HG03097 (cell line): Measurements from ENCODE around the gene FFAR3.
"Not testable (repeated sequence)": the region's sequence is repeated elsewhere in the genome, so short reads cannot be mapped to it uniquely, and the experiment has no call there.

Experiments used
- ATAC-seq: cut with Tn5 transposase; IDR thresholded peaks from one replicate; pipeline ENCODE4 v1.9.1; 2021; ENCODE audit not compliant: unreplicated experiment, low FRiP score

The FFAR3 gene

DNA sequence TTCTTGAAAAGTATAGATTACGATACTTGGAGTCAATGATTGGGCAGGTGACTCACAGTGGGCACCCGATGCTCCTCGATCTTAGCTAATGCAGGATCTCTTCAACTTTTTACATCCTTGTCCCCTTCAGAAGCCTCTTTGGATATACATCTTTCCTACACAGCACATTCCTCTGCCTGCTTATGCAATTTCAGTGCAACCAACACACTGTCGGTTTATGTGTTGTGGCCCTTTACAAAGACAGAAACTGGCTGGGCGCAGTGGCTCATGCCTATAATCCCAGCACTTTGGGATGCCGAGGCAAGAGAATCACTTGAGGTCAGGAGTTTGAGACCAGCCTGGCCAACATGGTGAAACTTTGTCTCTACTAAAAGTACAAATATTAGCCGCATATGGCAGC is 15.2 kb downstream of the FFAR3 start:
- no peak for ATAC-seq

GRCh38 chr19:35374031-35374430 is 15.8 kb downstream of the FFAR3 start:
- not testable (repeated sequence) for ATAC-seq

DNA sequence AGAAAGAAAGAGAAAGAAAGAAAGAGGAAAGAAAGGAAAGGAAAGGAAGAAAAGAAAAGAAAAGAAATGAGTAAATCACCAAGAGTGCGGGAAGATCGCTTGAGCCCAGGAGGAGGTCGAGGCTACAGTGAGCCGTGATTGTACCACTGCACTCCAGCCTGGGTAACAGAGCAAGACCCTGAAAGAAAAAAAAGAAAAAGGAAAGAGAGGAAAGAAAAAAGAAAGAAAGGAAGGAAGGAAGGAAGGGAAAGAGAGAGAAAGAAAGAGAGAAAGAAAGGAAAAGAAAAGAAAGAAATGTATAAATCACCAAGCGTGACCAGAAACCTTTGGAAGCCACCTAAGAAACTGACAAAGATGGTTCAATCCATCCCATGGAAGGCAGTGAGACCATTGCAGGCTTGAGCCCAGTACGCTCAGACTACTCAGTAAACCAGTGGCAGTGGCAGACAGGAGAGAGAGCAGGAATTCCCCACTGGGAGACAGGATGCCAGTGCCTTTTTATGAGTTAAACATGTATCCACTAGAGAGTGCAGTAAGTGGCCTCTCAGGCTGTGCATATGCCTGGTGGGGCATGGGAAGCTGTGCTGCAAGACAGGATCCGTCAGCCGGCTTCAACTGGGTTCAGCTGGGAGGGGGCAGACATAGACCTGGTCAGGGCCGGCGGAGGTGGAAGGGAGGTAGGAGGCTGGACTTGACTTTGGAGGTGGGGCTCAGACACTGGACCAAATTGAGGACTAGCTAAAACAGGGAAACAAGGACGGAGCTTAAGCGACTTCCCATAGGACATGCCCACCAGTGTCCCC is 17.4 kb downstream of the FFAR3 start:
- ATAC-seq, result no peak

DNA sequence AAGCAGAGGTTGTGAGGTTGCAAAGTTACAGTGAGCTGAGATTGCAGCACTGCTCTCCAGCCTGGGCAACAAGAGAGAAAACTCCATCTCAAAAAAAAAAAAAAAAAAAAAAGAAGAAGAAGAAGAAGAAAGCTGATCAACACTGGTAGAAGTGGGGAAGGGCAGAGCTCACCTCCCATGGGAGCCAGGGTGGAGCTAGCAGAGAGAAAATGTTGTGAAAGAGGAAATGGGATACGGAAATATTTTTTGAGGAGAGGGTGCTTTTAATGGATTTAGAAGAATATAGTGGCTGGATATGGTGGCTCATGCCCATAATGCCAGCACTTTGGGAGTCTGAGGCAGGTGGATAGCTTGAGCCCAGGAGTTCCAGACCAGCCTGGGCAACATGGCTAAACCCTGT is 19.4 kb downstream of the FFAR3 start:
- no peak for ATAC-seq

DNA sequence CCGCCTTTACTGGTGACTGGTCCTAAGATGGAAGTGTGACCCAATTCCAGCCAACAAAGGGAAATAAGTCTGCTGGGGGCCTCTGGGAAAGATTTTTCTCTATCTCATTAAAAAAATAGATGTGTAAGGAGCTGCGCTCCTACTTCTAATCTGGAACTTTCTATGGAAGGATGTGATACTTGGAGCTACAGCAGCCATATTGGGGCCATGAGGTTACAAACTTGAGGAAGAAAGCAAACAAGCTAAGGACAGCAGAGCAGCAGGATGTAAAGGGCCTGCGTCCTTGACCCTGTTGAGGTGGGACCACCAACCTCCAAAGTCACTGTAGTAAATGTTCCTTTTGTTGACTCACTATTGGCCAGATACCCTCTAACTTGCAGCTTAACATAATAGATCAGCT is 20.1 kb downstream of the FFAR3 start:
- no peak for ATAC-seq

GRCh38 chr19:35379545-35379944 is 21.3 kb downstream of the FFAR3 start:
- not testable (repeated sequence) for ATAC-seq

- ATAC-seq, result no peak
Measured at GRCh38 chr19:35379992-35380391, 21.7 kb downstream of the FFAR3 start.

DNA sequence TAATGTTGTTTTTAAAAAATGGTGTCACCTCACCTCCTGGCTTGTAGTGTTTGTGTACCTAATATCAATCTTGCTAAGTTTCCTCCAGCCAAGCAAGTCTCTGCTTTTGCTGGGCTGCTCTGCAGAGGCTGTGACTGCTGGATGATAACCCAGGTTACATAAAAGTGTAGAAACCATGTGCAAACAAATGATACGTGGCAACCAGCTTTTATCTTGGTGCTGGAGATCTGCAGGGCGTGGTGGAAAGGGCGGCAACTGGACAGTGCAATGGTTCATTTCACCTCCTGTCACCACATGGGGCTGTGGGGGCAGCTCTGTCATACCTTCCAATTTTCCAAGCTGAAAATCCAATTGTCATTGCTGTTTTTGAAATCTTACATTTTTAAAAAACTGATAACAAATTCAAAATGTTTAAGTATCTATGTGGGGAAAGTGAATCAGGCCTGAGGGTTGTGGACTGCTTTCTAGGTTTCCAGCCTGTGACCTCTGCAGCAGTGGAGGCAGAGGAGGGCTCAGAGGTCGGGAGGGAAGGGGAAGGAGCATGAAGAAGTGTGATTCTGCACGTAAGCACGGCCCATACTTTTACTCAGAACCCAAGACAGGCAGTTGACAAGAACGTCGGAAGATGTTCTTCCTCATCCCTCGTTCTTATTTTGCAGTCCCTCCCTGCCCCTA is 22.3 kb downstream of the FFAR3 start:
- ATAC-seq, result no peak

- no peak for ATAC-seq
Measured at GRCh38 chr19:35381318-35381717, 23.1 kb downstream of the FFAR3 start.

DNA sequence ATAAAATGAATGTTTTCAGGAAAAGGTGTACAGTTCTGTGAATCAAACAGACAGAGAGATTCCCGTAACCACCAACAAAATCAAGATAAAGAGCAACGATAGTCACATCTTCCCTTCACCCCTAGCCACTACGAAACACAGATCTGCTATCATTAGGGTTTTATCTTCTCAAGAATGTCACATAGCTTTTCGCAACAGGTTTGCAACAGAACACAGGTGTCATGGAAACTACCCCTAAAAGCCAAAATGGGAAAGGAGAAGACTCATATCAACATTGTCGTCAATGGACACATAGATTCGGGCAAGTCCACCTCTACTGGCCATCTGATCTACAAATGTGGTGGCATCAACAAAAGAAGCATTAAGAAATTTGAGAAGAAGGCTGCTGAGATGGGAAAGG is 23.7 kb downstream of the FFAR3 start:
- no peak for ATAC-seq

GRCh38 chr19:35383536-35383935 is 25.3 kb downstream of the FFAR3 start:
- ATAC-seq, result no peak

DNA sequence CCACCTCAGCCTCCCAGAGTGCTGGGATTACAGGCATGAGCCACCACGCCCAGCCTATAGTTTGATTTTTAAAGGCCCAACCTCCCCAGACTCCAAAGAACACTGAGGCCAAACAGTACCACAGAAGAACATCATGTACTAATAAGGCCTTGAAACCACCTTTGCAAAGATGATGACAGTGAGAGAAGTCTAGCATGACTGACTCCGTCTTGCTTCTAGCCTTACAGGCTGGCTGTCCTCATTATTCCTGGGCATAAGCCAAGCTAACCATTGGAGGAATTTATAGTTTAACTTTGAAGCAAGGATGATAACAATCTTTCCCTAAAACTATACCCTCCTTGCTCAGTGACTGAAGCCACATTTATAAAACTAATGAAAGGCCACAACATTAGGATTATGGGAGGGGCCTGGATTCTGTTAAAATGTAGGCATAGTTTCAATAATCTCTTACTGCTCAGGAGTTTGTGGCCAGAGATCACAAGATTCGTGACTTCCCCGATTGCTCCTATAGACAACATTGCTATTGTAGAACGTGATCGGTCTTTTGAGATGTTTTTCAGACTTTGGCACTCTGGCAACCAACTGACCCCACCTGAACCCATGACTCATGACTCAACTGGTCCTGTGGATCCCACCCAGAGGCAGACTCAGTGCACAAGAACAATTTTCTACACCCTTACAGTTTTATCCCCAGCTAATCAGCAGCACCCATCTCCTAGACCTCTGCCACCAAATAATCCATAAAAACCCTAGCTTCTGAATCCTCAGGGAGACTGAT is 30.2 kb downstream of the FFAR3 start:
- no peak for ATAC-seq

DNA sequence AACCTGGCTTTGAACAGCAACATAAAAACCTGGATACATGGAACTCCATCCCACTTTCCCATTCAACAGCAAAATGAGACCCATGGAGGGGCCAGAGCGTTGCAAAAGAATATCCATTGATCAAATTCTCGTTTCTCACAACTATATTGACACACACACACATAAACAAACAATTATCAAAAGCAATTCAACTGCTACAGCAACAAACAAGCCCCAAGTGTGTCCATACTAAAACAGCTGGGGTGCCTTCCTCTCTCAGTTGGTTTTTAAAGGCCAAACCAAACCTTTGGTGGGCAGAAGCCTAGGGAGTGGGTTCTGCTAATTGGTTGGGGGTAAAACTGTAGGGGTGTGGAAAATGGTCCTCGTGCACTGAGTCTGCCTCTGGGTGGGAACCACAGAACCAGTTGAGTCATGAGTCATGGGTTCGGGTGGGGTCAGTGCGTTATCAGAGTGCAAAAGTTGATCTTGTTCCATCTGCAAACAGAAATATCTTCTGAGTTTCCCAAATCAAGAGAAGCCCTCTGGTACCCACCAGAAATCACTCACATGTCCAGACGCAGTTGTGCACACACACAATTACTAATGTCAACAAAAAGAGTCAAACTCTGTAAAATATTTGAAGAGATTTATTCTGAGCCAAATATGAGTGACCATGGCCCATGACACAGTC is 31.1 kb downstream of the FFAR3 start:
- ATAC-seq, result no peak

DNA sequence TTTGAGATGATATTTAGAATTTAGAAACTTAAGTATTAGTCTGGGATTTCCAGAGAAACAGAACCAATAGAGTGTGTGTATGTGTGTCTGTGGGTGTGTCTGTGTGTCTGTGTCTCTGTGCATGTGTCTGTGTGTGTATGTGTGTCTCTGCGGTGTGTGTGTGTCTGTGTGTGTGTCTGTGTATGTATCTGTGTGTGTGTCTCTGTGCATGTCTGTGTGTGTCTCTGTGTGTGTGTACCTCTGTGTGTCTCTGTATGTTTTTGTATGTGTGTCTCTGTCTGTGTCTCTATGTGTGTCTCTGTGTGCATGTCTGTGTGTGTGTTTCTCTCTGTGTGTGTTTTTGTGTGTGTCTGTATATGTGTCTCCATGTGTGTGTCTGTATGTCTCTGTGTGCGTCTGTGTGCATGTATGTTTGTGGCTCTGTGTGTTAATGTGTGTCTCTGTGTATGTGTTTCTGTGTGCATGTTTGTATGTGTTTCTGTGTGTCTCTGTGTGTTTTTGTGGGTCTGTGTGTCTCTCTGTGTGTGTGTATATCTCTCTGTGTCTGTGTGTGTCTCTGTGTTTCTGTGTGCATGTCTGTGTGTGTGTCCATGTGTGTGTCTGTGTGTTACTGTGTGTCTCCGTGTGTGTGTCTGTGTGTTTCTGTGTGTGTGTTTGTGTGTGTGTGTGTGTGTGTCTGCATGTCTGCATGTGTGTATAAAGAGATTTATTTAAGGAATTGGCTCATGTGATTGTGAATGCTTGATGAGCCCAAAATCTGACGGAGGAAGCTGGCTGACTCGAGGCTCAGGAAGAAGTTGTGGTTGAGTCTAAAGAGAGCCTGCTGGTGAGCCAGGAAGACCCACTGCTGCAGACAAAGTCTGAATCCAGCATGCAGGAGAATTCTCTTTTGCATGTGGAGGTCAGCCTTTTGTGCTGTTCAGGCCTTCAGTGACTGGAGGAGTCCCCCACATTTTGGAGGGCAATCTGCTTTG is 34.8 kb downstream of the FFAR3 start:
- no peak for ATAC-seq

GRCh38 chr19:35395382-35396199 is 37.3 kb downstream of the FFAR3 start:
- ATAC-seq, result no peak

DNA sequence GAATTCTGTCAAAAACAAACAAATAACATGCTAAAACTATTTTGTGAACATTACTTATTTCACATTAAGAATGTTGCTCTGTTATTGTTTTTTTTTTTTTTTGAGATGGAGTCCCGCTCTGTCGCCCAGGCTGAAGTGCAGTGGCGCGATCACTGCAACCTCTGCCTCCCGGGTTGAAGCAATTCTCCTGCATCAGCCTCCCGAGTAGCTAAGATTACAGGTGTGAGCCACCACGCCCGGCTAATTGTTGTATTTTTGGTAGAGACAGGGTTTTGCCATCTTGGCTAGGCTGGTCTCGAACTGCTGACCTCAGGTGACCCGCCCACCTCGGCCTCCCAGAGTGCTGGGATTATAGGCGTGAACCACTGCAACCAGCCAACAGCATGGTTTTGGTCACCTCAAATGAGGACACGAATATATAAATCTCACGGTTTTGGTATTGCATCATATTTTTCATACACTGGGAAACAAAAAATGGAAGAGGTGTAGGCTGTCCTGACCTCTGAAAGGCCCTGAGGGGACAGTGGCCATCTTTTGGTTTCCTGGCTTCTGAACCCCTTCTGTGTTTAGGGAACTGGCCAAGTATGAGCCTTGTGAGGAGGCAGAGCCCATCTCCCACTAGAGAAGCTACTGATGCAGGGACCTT is 38.1 kb downstream of the FFAR3 start:
- ATAC-seq, result no peak

DNA sequence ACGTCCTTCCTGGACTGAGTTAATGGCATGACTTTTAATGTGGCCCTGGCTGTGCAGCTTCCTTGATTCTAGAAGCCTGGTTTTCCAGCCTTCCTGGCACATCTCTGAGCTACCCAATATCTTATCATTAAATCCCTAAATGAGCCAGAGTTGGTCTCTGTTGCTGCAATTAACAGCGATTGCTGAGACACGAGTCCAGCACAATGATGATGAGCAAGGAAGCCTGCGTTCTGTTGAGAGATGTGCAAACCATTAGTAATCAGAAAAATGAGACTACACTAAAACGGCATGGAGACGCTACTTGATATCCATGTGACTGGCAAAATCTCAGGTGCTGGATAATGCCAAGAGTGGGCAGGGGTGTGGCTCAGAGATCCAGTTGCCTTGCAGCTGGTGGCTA is 38.8 kb downstream of the FFAR3 start:
- ATAC-seq, result no peak

DNA sequence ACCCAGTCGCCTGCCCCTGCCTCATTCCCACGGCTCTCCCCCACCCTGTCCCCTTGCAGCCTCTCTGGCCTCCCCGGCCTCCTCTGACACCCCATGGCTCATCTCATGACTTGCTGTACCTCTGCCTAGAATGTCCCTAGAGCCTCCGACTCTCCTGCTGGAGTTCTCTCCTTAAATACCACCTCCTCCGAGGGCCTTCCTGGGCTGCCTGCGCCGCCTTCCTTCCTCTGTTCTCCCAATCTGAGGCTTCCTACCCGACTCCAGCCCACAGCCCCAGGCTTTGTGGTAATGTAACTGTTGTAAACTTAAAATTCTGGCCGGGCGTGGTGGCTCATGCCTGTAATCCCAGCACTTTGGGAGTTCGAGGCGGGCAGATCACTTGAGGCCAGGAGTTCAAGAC is 40.3 kb downstream of the FFAR3 start:
- ATAC-seq, result no peak
